ENCODE measurements around the gene SSTR3.
"Not testable (repeated sequence)": the region's sequence is repeated elsewhere in the genome, so short reads cannot be mapped to it uniquely, and the experiment has no call there.

The SSTR3 gene

DNA sequence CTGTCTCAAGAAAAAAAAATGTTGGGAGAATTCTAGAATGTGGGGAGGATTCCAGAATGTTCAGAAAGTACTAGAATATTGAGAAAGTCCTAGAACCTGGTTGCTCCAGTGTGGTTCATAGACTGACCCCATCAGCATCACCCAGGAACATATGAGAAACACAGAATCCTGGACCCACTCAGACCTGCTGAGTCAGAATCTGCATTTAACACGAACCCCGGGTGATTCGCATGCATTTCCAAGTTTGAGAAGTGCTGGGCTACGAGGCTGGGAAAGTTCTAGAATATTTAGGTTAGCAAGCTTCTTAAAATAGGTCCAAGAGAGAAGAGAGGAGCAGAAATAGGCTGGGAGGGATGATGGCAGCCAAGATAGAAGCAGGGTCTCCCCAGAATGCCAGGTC is 30.6 kb downstream of the SSTR3 start:
- no peak for DNase-seq (ENCODE audit: low read depth, low spot score)

DNA sequence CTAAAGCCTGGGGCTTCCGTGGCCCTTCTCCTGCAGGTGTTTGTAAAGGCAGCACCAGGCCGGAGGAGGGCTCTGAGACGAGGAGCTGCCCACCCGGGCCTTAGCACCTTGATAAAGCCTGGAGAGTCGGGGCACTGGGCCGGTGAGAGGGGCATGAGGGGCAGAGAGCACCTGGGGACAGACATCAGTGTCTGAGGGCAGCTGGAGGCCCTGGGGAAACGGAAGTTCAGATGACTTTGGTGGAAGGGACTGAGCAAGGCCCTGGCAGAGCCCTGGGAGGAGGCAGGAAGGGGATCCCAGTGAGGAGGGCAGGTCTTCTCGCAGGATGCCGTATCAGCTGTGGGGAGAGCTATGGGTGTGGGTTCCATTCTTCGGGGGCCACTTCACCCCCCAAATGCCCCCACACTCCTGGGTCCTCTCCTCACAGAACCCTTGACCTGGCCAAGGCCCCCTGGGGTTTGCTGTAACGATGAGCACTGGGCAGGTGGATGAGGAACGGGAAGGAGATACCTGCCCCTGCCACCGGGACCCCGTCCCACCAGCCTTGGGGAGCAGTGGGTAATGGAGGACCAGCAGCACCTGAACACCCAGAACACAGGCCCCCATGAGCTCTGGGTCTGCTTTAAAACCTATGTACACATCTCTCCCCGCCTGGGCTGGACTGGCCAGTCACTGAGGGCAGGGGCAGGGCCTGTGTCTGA is 31.6 kb downstream of the SSTR3 start:
- no peak for DNase-seq (ENCODE audit: low read depth, low spot score)

DNA sequence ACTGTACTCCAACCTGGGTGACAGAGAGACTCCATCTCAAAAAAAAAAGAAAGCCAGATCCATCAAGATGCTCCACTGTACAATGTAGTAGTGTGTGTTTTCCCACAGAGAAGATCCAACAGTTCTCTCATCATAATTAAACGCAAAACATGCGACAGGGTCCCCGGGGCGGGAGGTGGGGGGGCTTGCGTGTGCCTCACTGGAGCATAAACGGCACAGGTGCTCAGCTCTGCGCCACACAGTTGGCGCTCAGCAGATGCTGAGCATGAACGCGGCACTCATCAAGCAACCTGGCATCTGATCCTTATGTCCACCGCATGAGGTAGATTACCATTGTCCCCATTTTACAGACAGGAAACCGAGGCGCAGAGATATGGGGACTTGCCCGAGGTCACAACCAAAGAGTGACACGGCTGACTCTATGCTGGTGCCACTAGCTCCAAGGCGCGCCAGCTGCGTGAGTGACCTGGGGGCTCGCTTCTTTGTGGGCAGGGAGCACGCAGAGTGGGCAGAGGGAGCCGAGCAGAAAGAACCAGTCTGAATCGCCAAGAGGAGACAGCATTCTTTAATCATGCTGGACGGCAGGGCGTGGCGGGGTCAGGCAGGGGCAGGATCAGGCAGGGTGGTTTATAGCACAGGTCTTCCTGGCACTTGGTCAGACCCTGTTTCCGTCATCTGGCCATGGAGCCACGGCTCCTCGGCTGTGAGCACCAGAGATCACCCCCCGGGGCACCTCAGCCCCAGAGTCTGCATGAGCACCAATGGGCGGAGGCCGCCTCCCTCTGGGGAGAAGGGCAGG is 32.5 kb downstream of the SSTR3 start:
- DNase-seq (ENCODE audit: low read depth, low spot score): no peak

DNA sequence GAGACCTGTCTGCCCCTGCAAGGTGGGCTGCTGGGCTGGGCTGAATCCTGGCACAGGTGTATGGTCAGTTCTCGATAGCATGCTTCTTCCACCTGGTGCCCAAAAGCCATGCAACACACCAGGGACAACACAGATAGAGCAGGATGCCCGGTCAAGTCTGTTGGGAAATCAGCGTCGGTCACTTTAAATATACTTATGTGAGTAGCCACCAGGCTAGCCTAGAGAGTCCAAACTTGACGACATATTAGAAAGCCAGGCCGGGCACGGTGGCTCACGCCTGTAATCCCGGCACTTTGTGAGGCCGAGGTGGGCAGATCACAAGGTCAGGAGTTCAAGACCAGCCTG is 33.2 kb downstream of the SSTR3 start:
- no peak for DNase-seq (ENCODE audit: low read depth, low spot score)

DNA sequence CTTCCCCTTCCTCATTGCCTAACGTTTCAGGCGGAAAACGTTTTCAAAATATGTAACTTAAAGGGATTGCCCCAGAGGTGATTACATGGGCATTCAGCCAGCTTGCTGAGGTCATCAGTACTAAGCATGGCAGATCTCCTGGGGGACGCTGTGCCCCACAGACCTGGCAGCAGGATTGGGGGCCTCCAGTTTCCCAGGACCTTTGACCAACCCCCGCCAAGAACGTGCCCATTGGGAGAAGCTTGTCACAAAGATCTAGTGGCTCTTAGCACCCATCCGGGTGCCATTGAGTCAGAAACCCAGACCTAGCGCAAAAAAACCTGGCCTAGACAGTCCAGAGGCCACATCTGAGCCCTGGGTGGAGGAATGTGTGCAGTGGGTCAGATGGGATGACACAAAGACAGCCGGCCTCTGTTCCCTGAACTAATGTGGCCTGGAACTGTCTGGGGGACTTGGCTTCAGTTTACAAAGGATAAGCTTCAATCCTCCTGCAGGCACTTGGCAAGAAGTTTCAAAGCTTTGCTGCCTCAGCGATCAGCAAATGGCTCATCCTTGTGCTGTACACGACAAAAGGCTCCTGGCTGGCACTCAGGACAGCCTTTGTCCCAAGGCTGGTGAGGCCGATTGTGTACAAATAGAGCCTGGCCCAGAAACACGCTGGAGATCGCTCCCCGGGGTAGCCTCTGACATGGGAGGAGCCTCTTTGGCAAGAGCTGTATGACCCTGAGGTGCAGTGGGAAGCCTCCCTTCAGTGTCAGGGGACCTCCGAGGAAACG is 33.7 kb downstream of the SSTR3 start:
- no peak for DNase-seq (ENCODE audit: low read depth, low spot score)

DNA sequence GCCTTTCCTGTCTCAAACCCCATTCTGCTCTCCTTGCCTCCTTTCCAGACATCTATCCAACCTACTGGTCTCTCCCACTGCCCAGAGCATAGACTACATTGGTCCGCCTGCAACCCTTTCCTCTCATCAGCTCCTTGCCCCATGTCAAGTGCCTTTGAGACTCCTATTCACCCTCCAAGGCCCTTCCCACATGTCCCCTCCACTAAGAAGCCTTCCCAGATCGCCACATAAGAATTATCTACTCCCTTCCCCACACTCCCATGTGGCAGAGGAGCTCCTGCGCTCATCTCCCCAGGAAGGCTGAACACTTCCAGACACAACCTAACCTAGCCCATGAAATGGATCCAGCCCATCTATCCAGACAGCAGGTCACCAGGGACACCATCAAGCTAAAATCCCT is 34.5 kb downstream of the SSTR3 start:
- no peak for DNase-seq (ENCODE audit: low read depth, low spot score)

DNA sequence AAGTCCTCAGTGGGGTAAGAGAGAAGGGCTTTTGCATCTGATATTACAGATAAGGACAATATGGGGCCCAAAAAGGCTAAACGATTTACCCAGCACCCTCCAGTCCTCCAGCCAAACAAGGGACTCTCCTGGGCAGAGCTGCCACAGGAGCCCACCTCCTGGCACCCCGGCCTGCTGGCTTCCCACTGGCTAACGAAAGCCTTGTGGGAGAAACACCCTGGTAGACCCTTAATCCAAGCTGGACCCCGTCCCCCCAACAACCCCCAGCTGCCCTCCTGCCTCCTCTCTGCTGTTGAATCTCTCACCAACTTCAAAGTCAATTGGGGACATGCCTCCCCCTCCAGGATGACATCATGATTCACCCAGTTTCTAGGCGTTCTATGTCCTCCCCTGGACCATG is 35.1 kb downstream of the SSTR3 start:
- DNase-seq (ENCODE audit: low read depth, low spot score): no peak

DNA sequence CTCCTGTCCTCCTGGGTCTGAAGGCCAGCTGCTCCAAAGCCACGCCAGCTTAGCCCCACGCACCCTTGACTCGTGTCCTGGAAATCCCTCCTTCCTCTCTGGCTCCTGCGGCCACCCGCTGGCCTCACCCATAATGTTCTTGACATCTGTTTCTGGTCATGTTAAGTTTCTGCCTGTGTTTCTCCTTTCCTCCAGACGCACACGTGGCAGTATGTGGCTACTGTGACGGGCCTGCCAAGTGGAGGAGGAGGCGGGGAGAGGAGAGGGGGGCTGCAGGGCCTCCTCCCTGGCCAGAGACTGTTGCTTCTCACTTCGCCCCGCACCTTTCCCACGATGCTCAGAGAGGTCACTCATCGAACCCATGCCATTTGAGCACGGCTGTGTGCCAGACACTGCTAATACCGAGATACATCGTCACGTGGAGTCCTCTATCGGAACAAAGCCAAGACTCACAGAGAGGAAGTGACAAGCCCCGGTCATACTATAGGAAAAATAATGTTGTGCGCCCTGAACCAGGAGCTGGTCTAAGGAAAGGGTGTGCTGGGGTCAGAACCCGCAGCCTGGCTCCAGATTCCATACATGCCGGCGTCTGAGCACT is 35.7 kb downstream of the SSTR3 start:
- DNase-seq (ENCODE audit: low read depth, low spot score): no peak

DNA sequence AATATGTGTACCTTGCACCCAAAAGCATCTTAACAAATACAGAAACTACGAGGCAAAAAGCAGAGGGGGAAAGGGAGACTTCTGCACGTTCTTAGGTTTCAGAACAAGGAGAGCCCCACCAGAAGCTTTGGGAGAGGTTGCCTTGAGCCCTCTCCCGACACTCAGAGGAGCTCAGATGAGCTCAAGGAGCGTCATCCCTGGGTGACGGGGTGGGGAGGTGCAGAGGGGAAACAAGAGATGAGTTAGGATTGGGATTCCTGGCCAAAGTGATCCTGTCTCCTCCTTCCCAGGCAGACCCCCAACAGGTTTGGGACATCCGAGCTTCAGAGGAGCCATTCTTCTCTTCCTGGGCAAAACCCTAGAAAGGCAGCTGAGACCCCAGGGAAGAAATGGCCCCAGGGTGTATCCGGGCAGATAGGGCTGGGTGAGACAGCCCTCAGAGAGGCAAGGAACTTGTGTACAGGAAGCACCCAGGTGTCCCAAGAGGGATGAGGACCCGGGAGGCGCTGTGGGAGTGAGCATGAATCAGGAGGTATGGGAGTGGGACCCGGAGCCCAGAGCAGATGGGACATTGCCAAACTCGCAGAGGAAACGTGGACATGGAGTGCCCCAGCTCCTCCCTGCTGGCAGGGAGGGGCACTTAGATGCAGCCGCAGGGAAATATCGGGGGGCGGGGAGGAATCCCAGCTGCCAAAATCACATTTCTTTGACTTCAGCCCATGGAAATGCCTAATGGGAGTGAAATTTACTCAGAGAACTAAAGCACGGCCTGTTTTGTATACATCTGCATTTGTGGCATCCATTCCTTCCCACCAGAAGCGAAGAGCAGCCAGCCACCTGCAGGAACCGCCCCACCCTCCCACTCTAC is 36.6 kb downstream of the SSTR3 start:
- DNase-seq (ENCODE audit: low read depth, low spot score): no peak

DNA sequence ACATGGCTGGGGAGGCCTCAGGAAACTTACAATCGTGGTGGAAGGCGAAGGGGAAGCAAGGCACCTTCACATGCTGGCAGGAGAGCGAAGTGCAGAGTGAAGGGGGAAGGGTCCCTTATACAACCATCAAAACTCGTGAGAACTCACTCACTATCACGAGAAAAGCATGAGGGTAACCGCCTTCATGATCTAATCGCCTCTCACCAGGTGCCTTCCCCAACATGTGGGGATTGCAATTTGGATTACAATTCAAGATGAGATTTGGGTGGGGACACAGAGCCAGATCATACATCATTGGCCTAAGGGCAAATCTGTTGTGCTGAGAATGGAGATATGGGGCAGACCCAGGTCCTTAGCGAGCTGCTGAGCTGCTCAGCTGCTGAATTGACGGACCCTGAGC is 37.3 kb downstream of the SSTR3 start:
- no peak for DNase-seq (ENCODE audit: low read depth, low spot score)

DNA sequence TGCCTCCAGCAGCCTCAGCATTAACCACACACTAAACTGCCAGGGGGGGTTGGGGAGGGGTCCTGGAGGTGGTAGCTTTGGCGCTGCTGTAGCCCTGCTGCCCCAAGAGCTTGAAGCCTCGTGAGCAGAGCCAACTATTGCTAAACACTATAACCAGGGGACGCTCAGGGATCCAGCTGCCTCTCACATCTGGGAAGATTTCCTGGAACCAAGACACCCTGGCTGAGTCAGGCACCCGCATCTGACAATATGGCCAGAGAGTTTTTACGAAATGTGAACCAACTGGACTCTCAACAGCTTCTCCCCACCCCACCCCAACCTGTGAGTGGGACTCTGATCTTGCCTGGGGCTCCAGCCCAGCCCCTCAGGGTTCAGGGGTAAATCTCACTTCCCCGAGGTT is 38.6 kb downstream of the SSTR3 start:
- DNase-seq (ENCODE audit: low read depth, low spot score): no peak

DNA sequence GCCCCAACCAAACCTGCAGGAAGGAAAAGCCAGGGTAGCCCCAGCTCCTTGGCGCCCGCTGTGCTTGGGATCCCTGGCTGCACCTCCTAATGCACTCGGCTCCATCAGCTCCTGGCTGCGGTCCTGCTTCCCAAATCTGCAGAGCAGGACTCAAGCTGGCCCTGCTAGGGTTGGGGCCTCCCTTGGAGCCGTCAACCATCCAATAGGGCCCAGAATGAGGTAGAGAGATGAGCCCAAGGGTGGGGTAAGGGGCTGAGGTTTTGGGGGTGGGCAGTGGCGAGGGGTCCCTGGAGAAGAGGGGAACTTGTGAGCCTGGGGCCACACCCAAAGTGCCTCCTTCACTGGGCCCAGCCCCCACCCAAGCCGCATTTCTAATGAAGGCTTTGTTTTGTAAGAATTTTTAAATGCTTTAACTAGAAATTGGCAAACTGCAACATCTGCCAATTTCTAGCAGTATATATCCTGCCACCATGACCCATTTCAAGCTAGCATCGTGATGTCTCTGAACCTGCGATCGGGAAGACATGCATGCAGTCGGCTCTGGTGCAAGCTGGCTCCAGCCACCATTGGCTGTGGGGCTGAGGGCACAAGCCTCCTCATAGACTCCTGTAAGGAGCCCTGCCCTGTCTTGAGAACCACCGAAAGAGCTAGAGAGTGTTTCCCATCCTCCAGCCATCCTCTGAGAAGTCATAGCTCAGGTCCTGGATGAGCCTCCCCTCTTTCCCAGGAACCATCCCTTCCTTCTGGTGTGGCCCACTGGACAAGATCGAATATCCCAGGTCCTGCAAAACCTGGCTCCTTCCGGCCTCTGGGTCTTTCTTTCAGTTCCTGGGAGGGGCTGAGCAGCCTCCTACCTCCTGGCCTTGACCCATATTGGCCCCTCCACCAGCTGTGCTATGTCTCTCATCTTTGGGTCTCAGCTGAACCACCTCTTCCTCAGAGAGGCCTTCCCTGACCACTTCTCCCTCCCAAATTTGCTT is 39.7 kb downstream of the SSTR3 start:
- no peak for DNase-seq (ENCODE audit: low read depth, low spot score)

DNA sequence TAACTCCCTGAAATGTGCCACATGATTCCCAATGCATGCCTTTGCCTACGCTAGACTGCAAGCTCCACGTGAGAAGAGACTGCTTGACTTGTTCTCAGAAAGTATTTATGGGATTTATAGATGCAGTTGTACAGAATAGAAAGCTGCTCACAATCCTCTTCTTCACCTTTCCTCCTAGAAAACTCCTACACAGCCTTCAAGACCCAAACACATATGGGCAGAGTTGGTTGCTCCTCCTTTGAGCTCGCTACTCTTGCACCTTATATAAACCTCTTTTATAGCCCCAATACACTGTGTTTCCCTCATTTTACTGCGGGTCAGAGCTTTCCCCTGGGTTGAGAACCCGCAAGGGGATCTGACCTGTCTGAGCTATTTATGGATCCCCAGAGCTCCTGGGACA is 40.6 kb downstream of the SSTR3 start:
- no peak for DNase-seq (ENCODE audit: low read depth, low spot score)

DNA sequence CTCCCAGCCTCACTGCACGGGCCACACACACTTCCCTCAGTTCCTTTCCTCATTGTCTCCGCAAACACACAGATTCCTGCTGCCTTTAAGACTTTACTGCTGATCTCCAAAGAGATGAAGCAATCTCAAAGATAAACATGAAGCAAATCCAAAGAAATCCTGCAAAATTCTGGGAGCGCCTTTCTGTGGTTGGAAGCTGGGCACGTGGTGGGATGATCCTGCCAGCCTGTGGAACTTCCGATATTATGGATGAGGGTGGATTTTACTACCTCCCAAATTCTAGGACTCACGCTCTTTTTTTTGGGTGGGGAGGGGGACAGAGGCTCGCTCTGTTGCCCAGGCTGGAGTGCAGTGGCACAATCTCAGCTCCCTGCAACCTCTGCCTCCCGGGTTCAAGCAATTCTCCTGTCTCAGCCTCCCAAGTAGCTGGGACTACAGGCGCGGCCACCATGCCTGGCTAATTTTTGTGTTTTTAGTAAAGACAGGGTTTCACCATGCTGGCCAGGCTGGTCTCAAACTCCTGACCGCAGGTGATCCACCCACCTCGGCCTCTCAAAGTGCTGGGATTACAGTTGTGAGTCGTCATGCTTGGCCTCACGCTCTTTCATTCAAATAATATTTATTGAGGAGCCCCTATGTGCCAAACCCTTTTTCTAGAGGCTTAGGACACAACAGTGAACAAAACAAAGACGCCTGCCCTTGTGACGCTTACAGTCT is 41.4 kb downstream of the SSTR3 start:
- not testable (repeated sequence) for DNase-seq (ENCODE audit: low read depth, low spot score)

DNA sequence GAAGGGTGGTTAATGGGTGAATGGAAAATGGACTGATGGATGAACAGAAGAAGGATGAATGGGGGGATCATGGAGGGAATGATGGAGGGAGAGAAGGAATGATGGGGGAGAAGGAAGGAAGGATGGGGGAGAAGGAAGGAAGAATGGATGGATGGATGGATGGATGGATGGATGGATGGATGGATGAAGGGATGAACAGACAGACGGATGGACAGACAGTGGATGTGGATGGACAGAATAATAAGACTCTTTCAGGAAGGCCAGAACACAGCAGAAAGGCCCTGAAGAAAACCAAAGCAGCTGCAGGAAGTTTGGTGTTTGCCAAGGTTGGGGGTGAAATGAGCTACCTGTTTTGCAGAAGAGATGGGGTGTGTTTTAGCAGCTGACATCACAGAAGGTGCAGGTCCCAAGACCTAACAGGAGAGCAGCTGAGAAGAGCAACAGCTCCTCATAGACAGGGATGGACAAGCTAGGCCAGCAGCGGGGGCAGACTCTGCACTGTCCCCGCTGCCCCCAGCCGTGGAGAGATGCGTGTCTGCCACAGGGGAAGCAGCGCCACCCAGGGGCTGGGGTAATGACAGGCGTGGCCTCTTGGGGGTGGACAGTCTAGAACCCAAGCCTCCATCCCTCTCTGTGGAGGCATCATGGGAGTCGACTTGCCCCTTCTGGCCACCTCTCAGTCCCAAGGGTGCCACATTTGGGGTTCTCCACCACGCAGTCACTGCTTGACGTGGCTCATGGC is 42.2 kb downstream of the SSTR3 start:
- DNase-seq (ENCODE audit: low read depth, low spot score): no peak

DNA sequence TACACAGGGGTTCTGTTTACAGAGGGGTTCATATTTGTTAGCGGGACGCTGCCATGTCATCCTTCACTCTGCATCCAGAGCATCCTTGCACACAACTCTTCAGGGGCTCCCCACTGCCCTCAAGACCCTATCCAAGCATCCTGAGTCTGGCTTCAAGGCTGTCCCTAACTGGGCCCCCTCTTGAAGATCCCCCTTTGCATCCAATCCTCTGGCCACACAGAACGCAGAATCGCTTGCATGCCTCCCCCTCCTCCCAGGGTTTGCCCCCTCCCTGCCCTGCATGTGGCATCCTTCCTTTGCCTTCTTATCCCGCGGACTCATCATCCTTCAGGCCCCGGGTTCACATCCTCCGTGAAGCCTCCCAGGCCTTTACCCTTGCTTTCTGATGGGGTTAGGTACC is 42.9 kb downstream of the SSTR3 start:
- DNase-seq (ENCODE audit: low read depth, low spot score): no peak

DNA sequence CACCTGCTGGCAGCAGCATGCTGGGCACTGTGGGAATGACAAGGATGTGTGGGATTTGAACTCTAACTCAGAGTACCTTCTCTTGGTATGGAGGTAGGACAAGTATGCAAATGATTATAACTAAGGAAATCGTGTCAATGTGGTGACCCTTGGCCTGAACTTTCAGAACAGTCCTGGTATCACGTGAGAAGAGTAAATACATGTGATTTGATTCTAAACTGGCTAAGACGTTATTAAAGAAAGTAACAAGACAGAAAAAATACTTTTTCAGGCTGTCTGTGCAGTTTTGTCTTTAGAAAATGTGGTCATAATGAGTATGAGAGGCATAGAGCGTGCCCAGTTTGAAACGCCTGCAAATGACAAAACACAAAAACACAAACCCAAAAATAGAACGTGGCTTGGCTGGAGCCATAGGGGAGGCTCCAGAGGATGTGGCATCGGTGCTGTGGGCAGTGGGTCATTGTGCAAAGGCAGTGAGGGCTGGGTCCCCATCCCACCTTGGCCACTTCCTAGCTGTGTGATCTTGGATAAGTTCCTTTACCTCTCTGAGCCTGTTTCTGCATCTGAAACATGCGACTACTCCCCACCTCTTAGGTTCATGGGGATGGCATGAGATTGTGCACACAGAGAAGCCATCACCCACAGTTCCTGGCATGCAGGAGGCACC is 44.2 kb downstream of the SSTR3 start:
- DNase-seq (ENCODE audit: low read depth, low spot score): no peak

Measured in smooth muscle cell of the brain vasculature (primary cell).